Measurements from ENCODE around the gene EIF2D.

The EIF2D gene

GRCh38 chr1:206544562-206545257 is 67.6 kb downstream of the EIF2D start:
- H3K4me3 ChIP-seq (ENCODE audit: low read length), result no peak overlapping the region
- no peak for TF ChIP-seq ZNF274 (IDR thresholded peaks at IDR 0.05; ENCODE audit: low read depth, low read length)
